ENCODE measurements around the gene FBLN7.
"Not testable (repeated sequence)": the region's sequence is repeated elsewhere in the genome, so short reads cannot be mapped to it uniquely, and the experiment has no call there.

FBLN7 gene

GRCh38 chr2:112184121-112184520, 45.9 kb downstream of the FBLN7 start:
- no peak for DNase-seq (ENCODE audit: low read depth)

GRCh38 chr2:112185131-112185530, 46.9 kb downstream of the FBLN7 start:
- no peak for DNase-seq (ENCODE audit: low read depth)

- DNase-seq (ENCODE audit: low read depth), result no peak
These were observed 49.0 kb downstream of the FBLN7 start for GRCh38 chr2:112187046-112187715.

GRCh38 chr2:112187805-112188596, 49.8 kb downstream of the FBLN7 start:
- DNase-seq (ENCODE audit: low read depth), result peak; percentile 54

- DNase-seq (ENCODE audit: low read depth), result no peak
These were observed 50.9 kb downstream of the FBLN7 start for GRCh38 chr2:112189001-112189556.

GRCh38 chr2:112194028-112194427, 55.8 kb downstream of the FBLN7 start:
- no peak for DNase-seq (ENCODE audit: low read depth)

- no peak for DNase-seq (ENCODE audit: low read depth)
These were observed 56.3 kb downstream of the FBLN7 start for GRCh38 chr2:112194482-112194881.

- no peak for DNase-seq (ENCODE audit: low read depth)
These were observed 57.1 kb downstream of the FBLN7 start for GRCh38 chr2:112195167-112195766.

GRCh38 chr2:112195950-112196349, 57.8 kb downstream of the FBLN7 start:
- no peak for DNase-seq (ENCODE audit: low read depth)

- no peak for DNase-seq (ENCODE audit: low read depth)
These were observed 59.7 kb downstream of the FBLN7 start for GRCh38 chr2:112197868-112198267.

- DNase-seq (ENCODE audit: low read depth), result no peak
These were observed 60.6 kb downstream of the FBLN7 start for GRCh38 chr2:112198780-112199179.

- no peak for DNase-seq (ENCODE audit: low read depth)
These were observed 61.0 kb downstream of the FBLN7 start for GRCh38 chr2:112199188-112199587.

- DNase-seq (ENCODE audit: low read depth), result no peak
These were observed 63.7 kb downstream of the FBLN7 start for GRCh38 chr2:112201696-112202430.

GRCh38 chr2:112204411-112204810, 66.2 kb downstream of the FBLN7 start:
- DNase-seq (ENCODE audit: low read depth), result no peak

GRCh38 chr2:112207905-112208304, 69.7 kb downstream of the FBLN7 start:
- DNase-seq (ENCODE audit: low read depth), result not testable (repeated sequence)

GRCh38 chr2:112216167-112216566, 78.0 kb downstream of the FBLN7 start:
- DNase-seq (ENCODE audit: low read depth), result no peak

- DNase-seq (ENCODE audit: low read depth), result no peak
These were observed 79.7 kb downstream of the FBLN7 start for GRCh38 chr2:112217854-112218253.

- DNase-seq (ENCODE audit: low read depth), result no peak
These were observed 82.0 kb downstream of the FBLN7 start for GRCh38 chr2:112220186-112220585.

- no peak for DNase-seq (ENCODE audit: low read depth)
These were observed 82.6 kb downstream of the FBLN7 start for GRCh38 chr2:112220831-112221230.

GRCh38 chr2:112229348-112229747, 91.2 kb downstream of the FBLN7 start:
- DNase-seq (ENCODE audit: low read depth), result no peak

- DNase-seq (ENCODE audit: low read depth), result no peak
These were observed 92.2 kb downstream of the FBLN7 start for GRCh38 chr2:112230371-112230770.

Measured in stimulated activated CD8-positive, alpha-beta memory T cell treated with anti-CD3 and anti-CD28 coated beads, Interleukin-4, amount 100 ng/mL, for 24 hours (primary cell).